Tibial nerve (tissue), 4 donors: ENCODE measurements around the gene ITGA3. TPM values are rescaled to one million over a fixed set of nuclear protein-coding genes. Genes with fewer than 3 reads are reported as not detected.
A peak's percentile ranks its signal among the peaks of the same experiment; 100 is the strongest.

Source experiments
- DNase-seq, 2 donors: peaks; one replicate each; pipeline ENCODE4 v3.0.0-alpha.2; 2019; ENCODE audit warnings: low spot score in 2 of 2
- H3K27ac ChIP-seq, 4 donors: fragments of 200-600 bp; sonication (generic) in 3 of 4; one replicate each; pipeline ENCODE4 v1.5.1; 2017 to 2019; ENCODE audit warnings: mild to moderate bottlenecking in 1 of 4
- H3K27me3 ChIP-seq, 2 donors: fragments of 200-600 bp; sonication (generic) in 1 of 2; one replicate each; pipeline versions ENCODE4 v1.5.1 to v1.6.0; 2017 to 2019
- H3K36me3 ChIP-seq, 3 donors: fragments of 200-600 bp; sonication (generic); one replicate each; pipeline ENCODE4 v1.5.1; 2018 to 2019
- H3K4me1 ChIP-seq, 4 donors: fragments of 200-600 bp; sonication (generic) in 3 of 4; one replicate each; pipeline ENCODE4 v1.5.1; 2017 to 2019
- H3K4me3 ChIP-seq, 4 donors: fragments of 200-600 bp; sonication (generic) in 3 of 4; one replicate each; pipeline ENCODE4 v1.5.1; 2017 to 2019; ENCODE audit warnings: mild to moderate bottlenecking in 1 of 4, moderate library complexity in 1 of 4
- H3K9me3 ChIP-seq, 4 donors: fragments of 200-600 bp; sonication (generic) in 3 of 4; one replicate each; pipeline ENCODE4 v1.5.1; 2017 to 2019
- EP300 ChIP-seq, 2 donors: sonication (generic); formaldehyde crosslinking; IDR thresholded peaks; one replicate each; pipeline ENCODE4 v1.6.1; 2017; ENCODE audit warnings: antibody characterized with exemption in 2 of 2, mild to moderate bottlenecking in 1 of 2
- POLR2A ChIP-seq, 2 donors: fragments of 450-650 bp; IDR thresholded peaks; one replicate each; pipeline ENCODE4 v1.6.1; 2017; ENCODE audit warnings: antibody characterized with exemption in 2 of 2, mild to moderate bottlenecking in 2 of 2, moderate library complexity in 2 of 2
- WGBS, 2 donors: methylation state at CpG; one replicate each; pipeline ENCODE4 v1.1.5; 2018; 5-methylcytosine and 5-hydroxymethylcytosine counted together
- total RNA-seq, 4 donors: library from RNA; depleted of rRNA; stranded (reverse); fragments of >200 nt; gene quantifications; one replicate each; pipeline ENCODE4 v1.1.0, GENCODE V29; 2016
- TF ChIP-seq, protein P1 (sequence below), 5 experiments: fragments of 200-600 bp in 3 of 5; fragments of 450-650 bp in 2 of 5; sonication (generic) in 3 of 5; IDR thresholded peaks; one replicate each; pipeline ENCODE4 v1.5.1; 2016 to 2019; ENCODE audit warnings: antibody characterized with exemption in 5 of 5, mild to moderate bottlenecking in 3 of 5, moderate library complexity in 2 of 5

The ITGA3 gene
- total RNA-seq, 4 donors from 2014 or later, result 59.2 to 85.7 (median 69.1) TPM

DNA sequence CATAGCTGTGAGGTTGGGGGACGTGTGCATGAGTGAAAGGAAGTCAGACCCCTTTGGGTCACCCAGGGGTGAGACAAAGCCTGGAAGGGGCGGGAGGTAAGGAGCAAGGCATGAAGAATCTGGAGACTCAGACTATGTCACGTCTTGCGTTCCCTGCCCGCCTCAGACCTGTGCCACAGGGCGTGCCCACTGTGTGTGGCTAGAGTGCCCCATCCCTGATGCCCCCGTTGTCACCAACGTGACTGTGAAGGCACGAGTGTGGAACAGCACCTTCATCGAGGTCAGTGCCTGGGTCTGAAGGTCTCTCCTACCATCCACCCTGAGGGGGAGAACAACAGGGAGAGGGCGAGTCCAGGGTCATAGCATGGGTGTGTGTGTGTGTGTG lies 24.2 kb downstream of the ITGA3 start:
- Histone ChIP-seq H3K4me3 (no peak overlapping the region), H3K27ac (peak overlapping the region in 1 of 4 donors; percentile 21), H3K27me3 (no peaks in the 10 kb centered on the region), H3K36me3 (peaks cover 3 to 79% (median 3%) of the 10 kb centered on the region in 3 donors), H3K4me1 (peaks cover 0 to 3% (median 0%) of the 10 kb centered on the region in 4 donors), H3K9me3 (no peaks in the 10 kb centered on the region)
- 77 to 88% methylated on average over 11 of the region's 11 CpGs for WGBS, 2 donors
- TF ChIP-seq POLR2A (IDR thresholded peaks at IDR 0.05) (no peak), EP300 (IDR thresholded peaks at IDR 0.05) (no peak)
- TF ChIP-seq, protein P1, sequence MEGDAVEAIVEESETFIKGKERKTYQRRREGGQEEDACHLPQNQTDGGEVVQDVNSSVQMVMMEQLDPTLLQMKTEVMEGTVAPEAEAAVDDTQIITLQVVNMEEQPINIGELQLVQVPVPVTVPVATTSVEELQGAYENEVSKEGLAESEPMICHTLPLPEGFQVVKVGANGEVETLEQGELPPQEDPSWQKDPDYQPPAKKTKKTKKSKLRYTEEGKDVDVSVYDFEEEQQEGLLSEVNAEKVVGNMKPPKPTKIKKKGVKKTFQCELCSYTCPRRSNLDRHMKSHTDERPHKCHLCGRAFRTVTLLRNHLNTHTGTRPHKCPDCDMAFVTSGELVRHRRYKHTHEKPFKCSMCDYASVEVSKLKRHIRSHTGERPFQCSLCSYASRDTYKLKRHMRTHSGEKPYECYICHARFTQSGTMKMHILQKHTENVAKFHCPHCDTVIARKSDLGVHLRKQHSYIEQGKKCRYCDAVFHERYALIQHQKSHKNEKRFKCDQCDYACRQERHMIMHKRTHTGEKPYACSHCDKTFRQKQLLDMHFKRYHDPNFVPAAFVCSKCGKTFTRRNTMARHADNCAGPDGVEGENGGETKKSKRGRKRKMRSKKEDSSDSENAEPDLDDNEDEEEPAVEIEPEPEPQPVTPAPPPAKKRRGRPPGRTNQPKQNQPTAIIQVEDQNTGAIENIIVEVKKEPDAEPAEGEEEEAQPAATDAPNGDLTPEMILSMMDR (IDR thresholded peaks at IDR 0.05), result no peak
- no peak for DNase-seq

DNA sequence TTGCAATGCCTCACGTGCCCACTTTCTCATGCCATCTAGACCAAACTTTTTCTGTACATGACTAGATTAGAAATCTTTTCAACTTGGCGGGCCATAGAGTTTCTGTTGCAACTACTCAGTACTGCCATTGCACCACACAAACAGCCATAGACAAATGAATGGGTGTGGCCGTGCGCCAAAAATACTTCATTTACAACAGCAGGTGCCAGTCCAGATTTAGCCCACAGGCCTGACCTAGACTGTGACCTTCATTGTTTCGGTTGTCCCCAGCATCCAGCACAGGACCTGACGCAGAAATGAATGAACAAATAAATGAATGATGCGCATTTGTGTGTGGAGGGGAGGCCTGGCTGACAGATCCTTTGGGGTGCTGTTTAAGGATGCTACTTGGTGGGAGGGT lies 24.9 kb downstream of the ITGA3 start:
- DNase-seq, result no peak
- TF ChIP-seq EP300 (IDR thresholded peaks at IDR 0.05), result no peak
- no peak for TF ChIP-seq POLR2A (IDR thresholded peaks at IDR 0.05)
- TF ChIP-seq, protein P1 (IDR thresholded peaks at IDR 0.05), result no peak
- peaks cover 0 to 71% (median 3%) of the 10 kb centered on the region in 3 donors for H3K36me3 ChIP-seq
- no peak overlapping the region for H3K4me3 ChIP-seq
- H3K27ac ChIP-seq, result no peak overlapping the region
- 82 to 90% methylated on average over 7 of the region's 7 CpGs for WGBS, 2 donors
- H3K4me1 ChIP-seq, result peaks cover 0 to 3% (median 0%) of the 10 kb centered on the region in 4 donors
- no peaks in the 10 kb centered on the region for H3K9me3 ChIP-seq
- no peaks in the 10 kb centered on the region for H3K27me3 ChIP-seq

DNA sequence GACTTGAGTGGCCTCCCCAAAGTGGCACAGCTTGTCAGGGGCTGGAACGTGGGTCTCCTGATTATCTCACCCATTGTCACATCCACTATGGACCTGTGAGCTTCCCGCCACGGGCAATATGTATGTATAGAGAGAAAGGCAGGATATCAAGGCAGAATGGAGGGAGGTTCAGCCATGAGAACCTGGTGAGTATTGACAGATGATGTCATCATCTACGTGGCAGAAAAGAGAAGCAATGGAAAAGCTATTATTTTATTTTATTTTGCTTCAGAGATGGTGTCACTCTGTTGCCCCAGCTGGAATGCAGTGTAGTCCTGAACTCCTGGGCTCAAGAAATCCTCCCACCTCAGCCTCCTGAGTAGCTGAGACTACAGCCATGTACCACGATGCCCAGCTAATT lies 25.8 kb downstream of the ITGA3 start:
- no peaks in the 10 kb centered on the region for H3K9me3 ChIP-seq
- DNase-seq, result no peak
- H3K4me1 ChIP-seq, result peaks cover 0 to 3% (median 0%) of the 10 kb centered on the region in 4 donors
- H3K27ac ChIP-seq, result no peak overlapping the region
- WGBS, 2 donors, result 75 to 80% methylated on average over 5 of the region's 5 CpGs
- TF ChIP-seq POLR2A (IDR thresholded peaks at IDR 0.05) (no peak), EP300 (IDR thresholded peaks at IDR 0.05) (no peak)
- TF ChIP-seq, protein P1 (IDR thresholded peaks at IDR 0.05), result no peak
- H3K4me3 ChIP-seq, result no peak overlapping the region
- H3K36me3 ChIP-seq, result peaks cover 0 to 62% (median 3%) of the 10 kb centered on the region in 3 donors
- H3K27me3 ChIP-seq, result no peaks in the 10 kb centered on the region

DNA sequence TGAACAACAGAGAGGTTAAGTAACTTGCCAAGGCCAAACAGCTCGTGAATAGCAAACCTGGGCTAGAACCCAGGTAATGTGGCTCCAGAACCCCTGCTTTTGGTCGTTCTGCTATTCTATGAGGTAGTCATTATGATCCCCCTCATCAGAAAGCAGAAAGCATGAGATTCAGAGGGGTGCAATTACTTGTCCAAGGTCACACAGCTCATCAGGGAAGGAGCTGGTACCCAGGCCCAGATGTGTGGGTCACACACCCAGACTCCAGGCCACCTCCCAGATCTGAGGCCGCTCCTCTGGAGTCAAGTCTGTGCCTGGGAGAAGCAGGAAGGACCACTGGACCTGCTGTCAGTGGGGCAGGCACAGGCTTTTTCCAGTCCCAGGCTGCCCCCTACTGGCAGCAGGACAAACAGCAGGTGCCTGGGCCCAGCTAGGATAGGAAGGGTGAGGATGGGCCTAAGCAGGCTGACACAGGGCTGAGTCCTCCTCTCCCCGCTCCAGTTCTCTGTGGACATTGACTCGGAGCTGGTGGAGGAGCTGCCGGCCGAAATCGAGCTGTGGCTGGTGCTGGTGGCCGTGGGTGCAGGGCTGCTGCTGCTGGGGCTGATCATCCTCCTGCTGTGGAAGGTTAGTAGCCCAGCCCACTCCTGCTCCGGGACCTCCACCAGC lies 31.5 kb downstream of the ITGA3 start:
- no peaks in the 10 kb centered on the region for H3K4me1 ChIP-seq
- TF ChIP-seq, protein P1 (IDR thresholded peaks at IDR 0.05), result peak; percentile 87 to 98 (median 95)
- TF ChIP-seq POLR2A (IDR thresholded peaks at IDR 0.05) (no peak), EP300 (IDR thresholded peaks at IDR 0.05) (no peak)
- peaks cover 0 to 39% (median 0%) of the 10 kb centered on the region in 3 donors for H3K36me3 ChIP-seq
- no peaks in the 10 kb centered on the region for H3K27me3 ChIP-seq
- H3K27ac ChIP-seq, result no peak overlapping the region
- no peaks in the 10 kb centered on the region for H3K9me3 ChIP-seq
- DNase-seq, result peak; percentile 49 to 70
- WGBS, 2 donors, result 31 to 42% methylated on average over 10 of the region's 10 CpGs
- no peak overlapping the region for H3K4me3 ChIP-seq

DNA sequence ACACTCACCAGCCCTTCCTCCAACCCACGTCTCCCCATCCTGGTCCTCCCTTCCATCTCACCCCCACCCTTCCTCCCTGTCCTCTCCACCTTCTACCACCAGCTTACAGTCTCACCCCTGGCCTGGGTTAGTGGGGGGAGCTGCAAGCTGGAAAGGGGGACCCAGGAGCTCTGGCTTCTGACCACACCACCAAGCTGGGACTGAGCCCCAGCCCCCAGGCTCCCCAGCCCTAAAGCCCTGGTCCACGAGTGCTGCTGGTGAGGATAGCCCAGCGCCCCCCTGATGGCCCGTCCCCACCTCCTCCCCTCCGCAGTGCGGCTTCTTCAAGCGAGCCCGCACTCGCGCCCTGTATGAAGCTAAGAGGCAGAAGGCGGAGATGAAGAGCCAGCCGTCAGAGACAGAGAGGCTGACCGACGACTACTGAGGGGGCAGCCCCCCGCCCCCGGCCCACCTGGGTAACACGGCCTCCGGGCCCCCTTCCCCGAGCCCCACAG lies 32.0 kb downstream of the ITGA3 start:
- no peak for DNase-seq
- 73 to 78% methylated on average over 3 to 19 of the region's 19 CpGs for WGBS, 2 donors
- peaks cover 0 to 35% (median 0%) of the 10 kb centered on the region in 3 donors for H3K36me3 ChIP-seq

More for the DNA sequence above, 32.0 kb downstream of the ITGA3 start:
- Histone ChIP-seq H3K4me3 (no peak overlapping the region), H3K4me1 (no peaks in the 10 kb centered on the region), H3K9me3 (no peaks in the 10 kb centered on the region), H3K27me3 (no peaks in the 10 kb centered on the region), H3K27ac (no peak overlapping the region)
- TF ChIP-seq, protein P1 (IDR thresholded peaks at IDR 0.05), result no peak
- TF ChIP-seq EP300 (IDR thresholded peaks at IDR 0.05) (no peak), POLR2A (IDR thresholded peaks at IDR 0.05) (no peak)
